Measurements from ENCODE around the gene CDK2AP2. TPM values are rescaled to one million over a fixed set of nuclear protein-coding genes. Genes with fewer than 3 reads are reported as not detected.
"Not testable (repeated sequence)": the region's sequence is repeated elsewhere in the genome, so short reads cannot be mapped to it uniquely, and the experiment has no call there.

Gene CDK2AP2
- total and polyA plus RNA-seq, 3 experiments from 2014 or later = 60.7 to 173 (median 68.9) TPM

GRCh38 chr11:67522338-67522737 is 14.4 kb upstream of the CDK2AP2 start:
- Mint-ChIP-seq H3K4me3 (no peak overlapping the region), H3K36me3 (no peaks in the 10 kb centered on the region), H3K4me1 (no peaks in the 10 kb centered on the region), H3K9me3 (no peaks in the 10 kb centered on the region), H3K27me3 (peaks cover 4 to 9% of the 10 kb centered on the region in 2 donors), H3K27ac (no peak overlapping the region)
- ChIA-PET POLR2A (no interaction called here), CTCF (no interaction called here)
- no peak overlapping the region for H3K27ac ChIP-seq (ENCODE audit: low read depth, low read length)
- no peak for DNase-seq
- no peaks in the 10 kb centered on the region for H3K4me1 ChIP-seq (ENCODE audit: insufficient read depth, low read length)
- no peak overlapping the region for H3K4me3 ChIP-seq (ENCODE audit: low read length)
- no peaks in the 10 kb centered on the region for H3K36me3 ChIP-seq (ENCODE audit: insufficient read depth, low read length)
- no peaks in the 10 kb centered on the region for H3K27me3 ChIP-seq (ENCODE audit: insufficient read depth, low read length, poor library complexity, severe bottlenecking)
- H3K9me3 ChIP-seq (ENCODE audit: low read length) = no peaks in the 10 kb centered on the region

- H3K4me1 Mint-ChIP-seq = no peaks in the 10 kb centered on the region
- Histone ChIP-seq H3K9me3 (ENCODE audit: low read length) (no peaks in the 10 kb centered on the region), H3K27ac (ENCODE audit: low read depth, low read length) (no peak overlapping the region), H3K36me3 (ENCODE audit: insufficient read depth, low read length) (no peaks in the 10 kb centered on the region), H3K4me1 (ENCODE audit: insufficient read depth, low read length) (no peaks in the 10 kb centered on the region), H3K27me3 (ENCODE audit: insufficient read depth, low read length, poor library complexity, severe bottlenecking) (no peaks in the 10 kb centered on the region), H3K4me3 (ENCODE audit: low read length) (no peak overlapping the region)
- no peaks in the 10 kb centered on the region for H3K9me3 Mint-ChIP-seq
- CTCF ChIA-PET = no interaction called here
- no peak overlapping the region for H3K4me3 Mint-ChIP-seq
- H3K27ac Mint-ChIP-seq = no peak overlapping the region
- peaks cover 4 to 7% of the 10 kb centered on the region in 2 donors for H3K27me3 Mint-ChIP-seq
- POLR2A ChIA-PET = no interaction called here
- DNase-seq = no peak
- no peaks in the 10 kb centered on the region for H3K36me3 Mint-ChIP-seq
These were observed 14.0 kb upstream of the CDK2AP2 start for GRCh38 chr11:67521924-67522323.

DNA sequence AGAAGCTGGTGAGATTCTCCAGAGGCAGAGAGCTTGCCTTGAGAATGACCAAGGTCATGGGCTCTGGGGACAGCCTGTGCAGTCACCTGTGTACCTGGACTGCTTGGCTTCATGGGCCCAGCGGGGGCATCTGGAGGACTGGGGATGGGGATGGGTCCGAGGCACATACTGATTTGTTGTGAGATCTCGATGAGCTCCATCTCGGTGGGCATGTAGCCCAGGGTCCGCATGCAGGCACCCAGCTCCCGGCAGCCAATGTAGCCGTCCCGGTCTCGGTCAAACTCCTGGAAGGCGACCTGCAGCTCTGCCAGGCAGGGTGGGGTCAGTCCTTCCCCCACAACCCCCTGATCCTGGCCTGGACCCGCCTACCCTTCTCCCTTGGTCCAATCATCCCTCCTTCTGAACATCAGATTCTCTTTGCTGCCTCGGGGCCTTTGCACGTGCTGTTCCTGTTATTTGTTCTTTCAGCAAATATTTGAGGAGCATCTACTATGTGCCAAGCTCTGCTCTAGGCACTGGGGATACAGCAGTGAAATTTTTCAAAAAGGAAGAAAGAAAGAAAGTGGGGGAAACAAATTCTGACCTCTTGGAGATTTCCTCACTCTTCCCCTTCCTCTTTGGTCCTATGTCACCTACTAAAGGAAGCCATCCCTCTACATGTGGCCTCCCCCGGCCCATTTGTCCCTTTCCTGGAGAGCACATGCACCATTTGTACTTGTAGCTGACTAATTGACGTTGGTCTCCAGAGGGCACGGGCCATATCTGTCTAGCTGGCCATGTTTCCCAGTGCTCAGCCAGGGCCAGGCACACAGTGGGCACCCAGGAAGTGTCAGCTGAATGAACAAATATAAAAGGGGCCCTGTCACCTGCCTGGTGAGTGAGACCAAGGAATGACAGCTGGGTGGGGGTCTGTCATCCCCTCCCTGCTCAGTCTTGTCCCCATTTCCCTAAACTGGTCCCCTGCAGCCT is 13.2 kb upstream of the CDK2AP2 start:
- Histone ChIP-seq H3K9me3 (ENCODE audit: low read length) (no peaks in the 10 kb centered on the region), H3K27me3 (ENCODE audit: insufficient read depth, low read length, poor library complexity, severe bottlenecking) (no peaks in the 10 kb centered on the region), H3K36me3 (ENCODE audit: insufficient read depth, low read length) (no peaks in the 10 kb centered on the region), H3K4me1 (ENCODE audit: insufficient read depth, low read length) (no peaks in the 10 kb centered on the region), H3K27ac (ENCODE audit: low read depth, low read length) (no peak overlapping the region), H3K4me3 (ENCODE audit: low read length) (no peak overlapping the region)
- no peak overlapping the region for H3K4me3 Mint-ChIP-seq
- peaks cover 0 to 3% of the 10 kb centered on the region in 2 donors for H3K27me3 Mint-ChIP-seq
- DNase-seq = no peak
- H3K36me3 Mint-ChIP-seq = no peaks in the 10 kb centered on the region
- ChIA-PET POLR2A (interaction anchor here (0.5 kb wide), 1 partner anchor 45 kb away, joined by 6 read pairs; no protein-coding TSS in a partner anchor), CTCF (no interaction called here)
- H3K27ac Mint-ChIP-seq = no peak overlapping the region
- no peaks in the 10 kb centered on the region for H3K9me3 Mint-ChIP-seq
- no peaks in the 10 kb centered on the region for H3K4me1 Mint-ChIP-seq

- H3K27ac Mint-ChIP-seq = no peak overlapping the region
- ChIA-PET POLR2A (no interaction called here), CTCF (no interaction called here)
- no peak overlapping the region for H3K4me3 Mint-ChIP-seq
- H3K27me3 Mint-ChIP-seq = peaks cover 0 to 9% of the 10 kb centered on the region in 2 donors
- H3K9me3 ChIP-seq (ENCODE audit: low read length) = no peaks in the 10 kb centered on the region
- no peak overlapping the region for H3K27ac ChIP-seq (ENCODE audit: low read depth, low read length)
- DNase-seq = no peak
- no peak overlapping the region for H3K4me3 ChIP-seq (ENCODE audit: low read length)
- no peaks in the 10 kb centered on the region for H3K36me3 Mint-ChIP-seq
- H3K9me3 Mint-ChIP-seq = no peaks in the 10 kb centered on the region
- no peaks in the 10 kb centered on the region for H3K27me3 ChIP-seq (ENCODE audit: insufficient read depth, low read length, poor library complexity, severe bottlenecking)
- no peaks in the 10 kb centered on the region for H3K4me1 Mint-ChIP-seq
- H3K4me1 ChIP-seq (ENCODE audit: insufficient read depth, low read length) = no peaks in the 10 kb centered on the region
- H3K36me3 ChIP-seq (ENCODE audit: insufficient read depth, low read length) = no peaks in the 10 kb centered on the region
These were observed 11.8 kb upstream of the CDK2AP2 start for GRCh38 chr11:67519726-67520125.

DNA sequence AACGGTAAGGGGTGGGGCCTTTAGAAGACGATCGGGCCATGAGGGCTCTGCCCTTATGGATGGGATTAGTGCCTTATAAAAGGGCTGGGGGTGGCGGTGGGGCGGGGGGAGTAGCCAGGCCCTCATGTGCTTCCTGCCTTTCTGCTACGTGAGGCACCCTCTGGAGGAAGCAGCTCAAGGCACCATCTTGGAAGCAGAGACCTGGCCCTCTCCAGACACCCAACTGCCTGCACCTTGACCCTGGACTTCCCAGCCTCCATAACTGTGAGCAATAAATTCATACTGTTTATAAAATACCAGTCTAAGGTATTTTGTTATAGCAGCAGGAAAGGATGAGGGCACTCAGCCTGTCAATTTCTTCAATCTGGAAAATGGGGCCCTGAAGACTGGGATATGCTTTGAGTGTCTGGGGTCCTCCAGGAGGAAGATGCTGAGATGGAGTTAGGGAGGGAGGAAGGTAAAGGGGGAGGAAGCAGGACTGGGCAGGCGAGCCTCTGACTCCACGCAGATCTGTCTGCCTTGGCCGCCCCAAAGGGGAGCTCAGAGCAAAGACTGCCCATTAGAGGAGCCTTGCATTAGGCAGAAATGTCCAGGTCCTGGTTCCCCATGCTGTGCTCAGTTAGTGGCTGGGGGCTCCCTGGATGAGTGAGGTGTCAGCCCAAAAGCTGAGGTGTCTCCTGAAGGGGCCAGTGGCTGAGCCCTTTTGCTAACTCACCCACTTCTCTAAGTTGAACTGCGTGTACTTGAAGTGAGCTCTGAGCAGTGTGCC is 10.0 kb upstream of the CDK2AP2 start:
- H3K36me3 ChIP-seq (ENCODE audit: insufficient read depth, low read length) = no peaks in the 10 kb centered on the region
- ChIA-PET CTCF (interaction anchor here (0.8 kb wide), 1 partner anchor 133 kb away, joined by 3 read pairs; no protein-coding TSS in a partner anchor), POLR2A (no interaction called here)
- no peaks in the 10 kb centered on the region for H3K27me3 ChIP-seq (ENCODE audit: insufficient read depth, low read length, poor library complexity, severe bottlenecking)
- no peaks in the 10 kb centered on the region for H3K4me1 ChIP-seq (ENCODE audit: insufficient read depth, low read length)
- Mint-ChIP-seq H3K9me3 (no peaks in the 10 kb centered on the region), H3K27me3 (peaks cover 0 to 19% of the 10 kb centered on the region in 2 donors), H3K4me1 (no peaks in the 10 kb centered on the region), H3K4me3 (no peak overlapping the region), H3K36me3 (no peaks in the 10 kb centered on the region), H3K27ac (no peak overlapping the region)
- DNase-seq = no peak
- no peak overlapping the region for H3K27ac ChIP-seq (ENCODE audit: low read depth, low read length)
- no peaks in the 10 kb centered on the region for H3K9me3 ChIP-seq (ENCODE audit: low read length)
- H3K4me3 ChIP-seq (ENCODE audit: low read length) = no peak overlapping the region

DNA sequence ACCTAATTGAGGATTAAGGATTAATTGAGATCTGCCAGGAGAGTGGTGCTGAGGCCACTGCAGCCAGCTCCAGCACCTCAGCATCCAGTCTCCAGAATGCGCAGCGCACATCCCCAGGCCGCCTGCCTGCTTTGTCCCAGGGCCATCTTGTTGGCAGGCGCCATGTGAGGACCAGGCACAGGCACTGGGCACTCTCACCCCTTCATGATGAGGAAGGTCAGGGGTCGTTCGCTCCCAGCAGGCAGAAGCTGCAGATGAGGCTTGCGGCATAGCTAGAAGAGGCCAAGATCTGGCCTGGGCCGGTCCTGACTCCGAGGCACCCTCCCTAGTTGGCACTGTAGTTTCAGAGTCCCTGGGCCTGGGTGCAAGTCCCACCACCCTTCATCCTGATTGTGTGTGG is 8.8 kb upstream of the CDK2AP2 start:
- no peaks in the 10 kb centered on the region for H3K36me3 ChIP-seq (ENCODE audit: insufficient read depth, low read length)
- POLR2A ChIA-PET = no interaction called here
- Mint-ChIP-seq H3K27me3 (peaks cover 0 to 21% of the 10 kb centered on the region in 2 donors), H3K9me3 (no peaks in the 10 kb centered on the region), H3K4me1 (no peaks in the 10 kb centered on the region), H3K36me3 (no peaks in the 10 kb centered on the region), H3K4me3 (no peak overlapping the region), H3K27ac (no peak overlapping the region)
- H3K27me3 ChIP-seq (ENCODE audit: insufficient read depth, low read length, poor library complexity, severe bottlenecking) = no peaks in the 10 kb centered on the region
- no peaks in the 10 kb centered on the region for H3K4me1 ChIP-seq (ENCODE audit: insufficient read depth, low read length)
- H3K4me3 ChIP-seq (ENCODE audit: low read length) = no peak overlapping the region
- CTCF ChIA-PET = no interaction called here
- H3K9me3 ChIP-seq (ENCODE audit: low read length) = no peaks in the 10 kb centered on the region
- H3K27ac ChIP-seq (ENCODE audit: low read depth, low read length) = no peak overlapping the region
- peak in 1 of 5 donors; percentile 31 for DNase-seq

DNA sequence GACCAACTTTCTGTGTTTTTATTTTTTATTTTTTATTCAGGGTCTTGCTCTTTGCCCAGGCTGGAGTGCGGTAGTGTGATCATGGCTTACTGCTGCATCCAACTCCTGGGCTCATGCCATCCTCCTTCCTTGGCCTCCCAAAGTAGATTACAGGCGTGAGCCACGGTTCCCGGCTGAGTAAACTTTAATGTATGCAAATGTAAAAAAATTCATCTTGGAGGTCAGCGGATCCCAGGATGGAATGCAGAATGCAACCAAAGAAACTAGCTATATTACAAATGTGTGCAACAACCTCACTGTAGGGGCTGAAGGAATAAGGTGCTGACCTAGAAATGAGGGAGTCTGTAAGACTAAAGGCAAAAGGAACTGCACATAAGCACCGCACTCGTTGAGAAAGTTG is 6.2 kb upstream of the CDK2AP2 start:
- Histone ChIP-seq H3K4me3 (ENCODE audit: low read length) (no peak overlapping the region), H3K9me3 (ENCODE audit: low read length) (no peaks in the 10 kb centered on the region), H3K27me3 (ENCODE audit: insufficient read depth, low read length, poor library complexity, severe bottlenecking) (no peaks in the 10 kb centered on the region), H3K4me1 (ENCODE audit: insufficient read depth, low read length) (peaks cover 1% of the 10 kb centered on the region), H3K36me3 (ENCODE audit: insufficient read depth, low read length) (no peaks in the 10 kb centered on the region), H3K27ac (ENCODE audit: low read depth, low read length) (no peak overlapping the region)
- H3K4me1 Mint-ChIP-seq = peaks cover 1 to 5% (median 3%) of the 10 kb centered on the region in 3 donors
- H3K27ac Mint-ChIP-seq = no peak overlapping the region
- ChIA-PET POLR2A (no interaction called here), CTCF (no interaction called here)
- DNase-seq = no peak
- H3K27me3 Mint-ChIP-seq = peaks cover 4 to 24% of the 10 kb centered on the region in 2 donors
- H3K9me3 Mint-ChIP-seq = no peaks in the 10 kb centered on the region
- no peak overlapping the region for H3K4me3 Mint-ChIP-seq
- H3K36me3 Mint-ChIP-seq = no peaks in the 10 kb centered on the region

DNA sequence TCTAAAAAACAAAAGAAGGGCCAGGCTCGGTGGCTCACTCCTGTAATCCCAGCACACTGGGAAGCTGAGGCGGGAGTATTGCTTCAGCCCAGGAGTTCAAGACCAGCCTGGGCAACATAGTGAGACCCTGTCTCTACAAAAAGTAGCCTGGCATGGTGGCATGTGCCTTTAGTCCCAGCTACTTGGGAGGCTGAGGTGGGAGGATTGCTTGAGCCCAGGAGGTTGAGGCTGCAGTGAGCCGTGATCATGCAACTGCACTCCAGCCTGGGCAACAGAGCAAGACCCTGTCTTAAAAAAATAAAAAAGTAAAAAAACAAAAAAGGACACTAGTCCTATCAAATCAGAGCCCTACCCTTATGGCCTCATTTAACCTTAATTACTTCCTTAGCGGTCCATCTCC is 3.6 kb upstream of the CDK2AP2 start:
- H3K27me3 Mint-ChIP-seq = peaks cover 7 to 24% of the 10 kb centered on the region in 2 donors
- H3K36me3 ChIP-seq (ENCODE audit: insufficient read depth, low read length); H3K4me3 Mint-ChIP-seq; H3K27me3 ChIP-seq (ENCODE audit: insufficient read depth, low read length, poor library complexity, severe bottlenecking); POLR2A ChIA-PET; DNase-seq; H3K9me3 ChIP-seq (ENCODE audit: low read length); H3K4me3 ChIP-seq (ENCODE audit: low read length); H3K27ac ChIP-seq (ENCODE audit: low read depth, low read length); H3K9me3 Mint-ChIP-seq; H3K36me3 Mint-ChIP-seq; CTCF ChIA-PET: not testable (repeated sequence)
- H3K27ac Mint-ChIP-seq = peak overlapping the region in 1 of 8 donors; percentile 98
- H3K4me1 ChIP-seq (ENCODE audit: insufficient read depth, low read length) = peaks cover 18% of the 10 kb centered on the region
- peaks cover 16 to 24% (median 16%) of the 10 kb centered on the region in 3 donors for H3K4me1 Mint-ChIP-seq

Data from CD8-positive, alpha-beta memory T cell (primary cell).